SK-N-SH (cell line): ENCODE results near the gene RAB5IF.

Experiments used
- EP300 ChIP-seq, 2 experiments: IDR thresholded peaks; 2 replicates each; pipeline versions ENCODE4 v1.4.0 to v1.6.1; 2012; ENCODE audit warnings: borderline replicate concordance in 1 of 2, low read depth in 1 of 2, low read length in 1 of 2
- FOXM1 ChIP-seq: IDR thresholded peaks from 2 replicates; pipeline ENCODE4 v1.4.0; 2012; ENCODE audit warnings: low read depth, mild to moderate bottlenecking
- GABPA ChIP-seq: IDR thresholded peaks from 2 replicates; pipeline ENCODE4 v1.4.0; 2012; ENCODE audit warnings: low read depth, mild to moderate bottlenecking
- GATA2 ChIP-seq: sonication (generic); formaldehyde crosslinking; IDR thresholded peaks from 2 replicates; pipeline ENCODE4 v1.5.0; 2020; ENCODE audit warnings: mild to moderate bottlenecking, missing genetic modification reagents
- MXI1 ChIP-seq: IDR thresholded peaks from 2 replicates; pipeline ENCODE4 v1.6.1; 2012; ENCODE audit warnings: mild to moderate bottlenecking, low read depth, low read length, improper control_type of control experiment
- RAD21 ChIP-seq: IDR thresholded peaks from 2 replicates; pipeline ENCODE4 v1.6.1; 2012; ENCODE audit warnings: mild to moderate bottlenecking, low read length
- RCOR1 ChIP-seq: fragments of 150-350 bp; IDR thresholded peaks from 2 replicates; pipeline ENCODE4 v1.6.1; 2017; ENCODE audit warnings: antibody characterized with exemption, low read length
- RXRA ChIP-seq: IDR thresholded peaks from 2 replicates; pipeline ENCODE4 v1.4.0; 2012; ENCODE audit warnings: low read depth, mild to moderate bottlenecking, borderline replicate concordance
- TF ChIP-seq, protein P1 (sequence below): fragments of 200-600 bp; sonication (generic); IDR thresholded peaks from 2 replicates; pipeline ENCODE4 v1.6.1; 2017; ENCODE audit warnings: antibody characterized with exemption, mild to moderate bottlenecking, moderate library complexity

GRCh38 chr20:36599912-36600345 lies 5.7 kb upstream of the RAB5IF start:
- no peak for TF ChIP-seq EP300 (IDR thresholded peaks at IDR 0.05; ENCODE audit: borderline replicate concordance in 1 of 2, low read depth in 1 of 2, low read length in 1 of 2)
- TF ChIP-seq, protein P1, sequence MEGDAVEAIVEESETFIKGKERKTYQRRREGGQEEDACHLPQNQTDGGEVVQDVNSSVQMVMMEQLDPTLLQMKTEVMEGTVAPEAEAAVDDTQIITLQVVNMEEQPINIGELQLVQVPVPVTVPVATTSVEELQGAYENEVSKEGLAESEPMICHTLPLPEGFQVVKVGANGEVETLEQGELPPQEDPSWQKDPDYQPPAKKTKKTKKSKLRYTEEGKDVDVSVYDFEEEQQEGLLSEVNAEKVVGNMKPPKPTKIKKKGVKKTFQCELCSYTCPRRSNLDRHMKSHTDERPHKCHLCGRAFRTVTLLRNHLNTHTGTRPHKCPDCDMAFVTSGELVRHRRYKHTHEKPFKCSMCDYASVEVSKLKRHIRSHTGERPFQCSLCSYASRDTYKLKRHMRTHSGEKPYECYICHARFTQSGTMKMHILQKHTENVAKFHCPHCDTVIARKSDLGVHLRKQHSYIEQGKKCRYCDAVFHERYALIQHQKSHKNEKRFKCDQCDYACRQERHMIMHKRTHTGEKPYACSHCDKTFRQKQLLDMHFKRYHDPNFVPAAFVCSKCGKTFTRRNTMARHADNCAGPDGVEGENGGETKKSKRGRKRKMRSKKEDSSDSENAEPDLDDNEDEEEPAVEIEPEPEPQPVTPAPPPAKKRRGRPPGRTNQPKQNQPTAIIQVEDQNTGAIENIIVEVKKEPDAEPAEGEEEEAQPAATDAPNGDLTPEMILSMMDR: no peak
- no peak for TF ChIP-seq RXRA
- TF ChIP-seq GATA2: no peak
- no peak for TF ChIP-seq RAD21
- no peak for TF ChIP-seq FOXM1
- TF ChIP-seq RCOR1: no peak
- TF ChIP-seq MXI1: no peak
- no peak for TF ChIP-seq GABPA
